ENCODE measurements around the gene TERT. TPM values are rescaled to one million over a fixed set of nuclear protein-coding genes. Genes with fewer than 3 reads are reported as not detected.

Gene TERT
- total and polyA plus RNA-seq, 2 donors = 1.9 to 3.4 TPM

DNA sequence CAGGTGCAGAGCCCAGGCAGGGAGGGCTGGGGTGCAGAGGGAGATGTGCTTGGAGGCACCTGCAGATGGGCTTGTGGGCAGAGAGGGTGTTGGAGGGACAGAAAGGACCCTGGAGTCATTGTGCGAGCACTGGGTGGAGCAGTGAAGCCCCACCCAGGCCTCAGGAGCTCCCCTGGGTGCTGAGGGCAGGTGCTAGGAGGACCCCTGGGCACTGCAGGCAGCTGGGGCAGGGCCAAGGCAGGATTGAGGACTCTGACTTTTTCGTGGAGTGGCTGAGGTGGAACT, 80.0 kb downstream of the TERT start:
- no peak for DNase-seq (ENCODE audit: low read depth in 6 of 9, low spot score in 9 of 9)
- Histone ChIP-seq H3K9me3 (ENCODE audit: control insufficient read depth in 2 of 2, insufficient read depth in 1 of 2, low read length in 1 of 2) (peaks cover 1 to 14% of the 10 kb centered on the region in 2 donors), H3K27me3 (ENCODE audit: control insufficient read depth in 2 of 2, insufficient read depth in 1 of 2, low read length in 1 of 2) (peaks cover 0 to 2% of the 10 kb centered on the region in 2 donors), H3K36me3 (ENCODE audit: control insufficient read depth in 2 of 2, insufficient read depth in 2 of 2, low read length in 1 of 2) (no peaks in the 10 kb centered on the region), H3K4me3 (ENCODE audit: low read length in 2 of 2) (no peak overlapping the region), H3K4me1 (ENCODE audit: control insufficient read depth in 2 of 2, insufficient read depth in 2 of 2, low read length in 2 of 2) (peaks cover 8 to 12% of the 10 kb centered on the region in 2 donors), H3K27ac (ENCODE audit: low read depth in 1 of 2, low read length in 1 of 2) (no peak overlapping the region)
- 56% methylated on average over 2 of the region's 2 CpGs for WGBS

DNA sequence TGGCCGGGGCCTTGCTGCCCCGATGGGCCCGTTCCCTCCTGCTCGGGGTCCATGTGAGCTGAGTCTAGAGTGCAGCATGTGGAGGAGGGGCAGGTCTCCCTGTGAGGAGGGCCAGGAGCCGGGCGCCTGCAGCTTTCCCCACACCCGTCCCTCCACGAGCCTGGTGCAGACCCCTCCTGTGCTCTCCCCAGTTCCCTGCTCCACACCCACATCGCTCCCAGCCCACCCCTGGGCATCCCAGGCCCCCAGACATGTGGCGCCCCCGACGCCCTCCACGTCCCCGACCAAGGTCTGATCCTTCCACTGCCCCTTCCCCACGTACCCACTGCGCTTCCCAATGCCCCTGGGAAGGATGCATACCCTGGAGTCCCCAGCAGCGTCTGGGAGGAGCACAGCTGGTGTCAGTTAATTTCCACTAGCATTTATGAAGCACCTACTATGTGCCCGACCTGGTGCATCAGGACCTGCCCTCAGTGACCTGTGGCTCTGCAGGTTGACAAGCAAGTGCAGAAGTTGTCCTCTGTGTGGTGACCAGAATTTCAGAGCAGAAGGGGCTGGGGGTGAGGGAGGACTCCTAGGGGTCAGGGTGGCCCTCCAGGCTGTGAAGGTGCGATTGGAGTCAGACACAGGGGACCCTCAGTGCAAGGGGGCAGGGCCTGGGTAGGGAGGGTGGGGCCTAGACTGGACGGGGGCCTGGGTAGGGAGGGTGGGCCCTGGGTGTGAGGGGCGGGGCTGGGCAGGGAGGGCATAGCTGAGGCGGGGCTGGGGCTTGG, 80.5 kb downstream of the TERT start:
- no peak for DNase-seq (ENCODE audit: low read depth in 6 of 9, low spot score in 9 of 9)
- peaks cover 1 to 14% of the 10 kb centered on the region in 2 donors for H3K9me3 ChIP-seq (ENCODE audit: control insufficient read depth in 2 of 2, insufficient read depth in 1 of 2, low read length in 1 of 2)
- H3K36me3 ChIP-seq (ENCODE audit: control insufficient read depth in 2 of 2, insufficient read depth in 2 of 2, low read length in 1 of 2) = no peaks in the 10 kb centered on the region
- no peak overlapping the region for H3K27ac ChIP-seq (ENCODE audit: low read depth in 1 of 2, low read length in 1 of 2)
- peaks cover 0 to 2% of the 10 kb centered on the region in 2 donors for H3K27me3 ChIP-seq (ENCODE audit: control insufficient read depth in 2 of 2, insufficient read depth in 1 of 2, low read length in 1 of 2)
- peaks cover 8 to 12% of the 10 kb centered on the region in 2 donors for H3K4me1 ChIP-seq (ENCODE audit: control insufficient read depth in 2 of 2, insufficient read depth in 2 of 2, low read length in 2 of 2)
- no peak overlapping the region for H3K4me3 ChIP-seq (ENCODE audit: low read length in 2 of 2)
- WGBS = 84% methylated on average over 22 of the region's 22 CpGs

DNA sequence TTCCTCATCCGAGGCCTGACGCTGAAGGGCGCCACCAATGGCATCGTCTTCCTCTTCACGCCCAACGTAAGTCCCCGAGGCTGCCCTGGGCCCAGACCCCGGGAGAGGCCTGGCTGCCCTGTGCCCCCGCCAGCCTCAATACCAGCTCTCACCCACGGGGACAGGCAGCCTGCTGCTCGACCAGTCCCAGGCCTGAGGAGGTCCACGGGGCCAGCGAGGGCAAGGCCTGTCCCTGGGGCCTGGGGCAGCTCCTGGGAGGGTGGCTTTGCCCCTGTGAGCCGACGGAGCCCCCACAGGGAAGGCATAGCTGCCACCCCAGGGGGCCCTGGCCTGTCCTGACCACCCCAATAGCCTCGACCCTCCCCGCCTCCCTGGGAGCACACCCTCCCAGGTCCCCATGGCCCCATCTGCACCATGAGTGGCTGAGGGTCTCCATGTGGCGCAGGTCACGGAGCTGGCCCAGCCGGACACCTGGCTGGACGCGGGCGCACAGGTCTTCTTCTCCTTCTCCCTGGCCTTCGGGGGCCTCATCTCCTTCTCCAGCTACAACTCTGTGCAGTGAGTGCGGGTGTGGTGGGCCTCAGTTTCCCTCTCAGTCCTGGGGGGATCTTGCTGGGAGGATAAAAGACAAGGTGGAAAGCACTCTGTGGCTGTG, 81.2 kb downstream of the TERT start:
- WGBS = 94% methylated on average over 25 of the region's 25 CpGs
- no peak for DNase-seq (ENCODE audit: low read depth in 6 of 9, low spot score in 9 of 9)
- Histone ChIP-seq H3K9me3 (ENCODE audit: control insufficient read depth in 2 of 2, insufficient read depth in 1 of 2, low read length in 1 of 2) (peaks cover 1 to 14% of the 10 kb centered on the region in 2 donors), H3K4me3 (ENCODE audit: low read length in 2 of 2) (no peak overlapping the region), H3K27ac (ENCODE audit: low read depth in 1 of 2, low read length in 1 of 2) (no peak overlapping the region), H3K27me3 (ENCODE audit: control insufficient read depth in 2 of 2, insufficient read depth in 1 of 2, low read length in 1 of 2) (peaks cover 0 to 4% of the 10 kb centered on the region in 2 donors), H3K36me3 (ENCODE audit: control insufficient read depth in 2 of 2, insufficient read depth in 2 of 2, low read length in 1 of 2) (no peaks in the 10 kb centered on the region), H3K4me1 (ENCODE audit: control insufficient read depth in 2 of 2, insufficient read depth in 2 of 2, low read length in 2 of 2) (peaks cover 8 to 12% of the 10 kb centered on the region in 2 donors)

DNA sequence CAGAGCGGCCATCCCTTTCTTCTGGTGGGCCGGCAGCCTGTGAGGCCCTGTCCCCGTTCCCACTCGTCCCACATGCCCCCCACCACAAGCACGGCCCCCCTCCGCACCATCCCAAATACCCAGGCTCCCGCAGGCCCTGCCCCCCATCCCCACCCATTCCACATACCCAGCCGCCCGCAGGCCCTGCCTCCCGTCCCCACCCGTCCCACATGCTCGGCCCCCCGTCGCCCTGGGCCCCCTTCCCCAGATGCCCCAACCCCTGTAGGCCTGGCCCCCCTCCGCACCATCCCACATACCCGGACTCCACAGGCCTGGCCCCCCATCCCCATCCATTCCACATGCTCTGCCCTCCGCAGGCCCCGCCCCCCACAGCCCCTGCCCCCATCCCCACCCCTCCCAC, 82.0 kb downstream of the TERT start:
- Histone ChIP-seq H3K9me3 (ENCODE audit: control insufficient read depth in 2 of 2, insufficient read depth in 1 of 2, low read length in 1 of 2) (peaks cover 1 to 14% of the 10 kb centered on the region in 2 donors), H3K4me1 (ENCODE audit: control insufficient read depth in 2 of 2, insufficient read depth in 2 of 2, low read length in 2 of 2) (peaks cover 6% of the 10 kb centered on the region in 2 donors), H3K27me3 (ENCODE audit: control insufficient read depth in 2 of 2, insufficient read depth in 1 of 2, low read length in 1 of 2) (peaks cover 0 to 8% of the 10 kb centered on the region in 2 donors), H3K36me3 (ENCODE audit: control insufficient read depth in 2 of 2, insufficient read depth in 2 of 2, low read length in 1 of 2) (no peaks in the 10 kb centered on the region), H3K4me3 (ENCODE audit: low read length in 2 of 2) (no peak overlapping the region), H3K27ac (ENCODE audit: low read depth in 1 of 2, low read length in 1 of 2) (no peak overlapping the region)
- DNase-seq (ENCODE audit: low read depth in 6 of 9, low spot score in 9 of 9) = no peak
- 98% methylated on average over 18 of the region's 18 CpGs for WGBS

DNA sequence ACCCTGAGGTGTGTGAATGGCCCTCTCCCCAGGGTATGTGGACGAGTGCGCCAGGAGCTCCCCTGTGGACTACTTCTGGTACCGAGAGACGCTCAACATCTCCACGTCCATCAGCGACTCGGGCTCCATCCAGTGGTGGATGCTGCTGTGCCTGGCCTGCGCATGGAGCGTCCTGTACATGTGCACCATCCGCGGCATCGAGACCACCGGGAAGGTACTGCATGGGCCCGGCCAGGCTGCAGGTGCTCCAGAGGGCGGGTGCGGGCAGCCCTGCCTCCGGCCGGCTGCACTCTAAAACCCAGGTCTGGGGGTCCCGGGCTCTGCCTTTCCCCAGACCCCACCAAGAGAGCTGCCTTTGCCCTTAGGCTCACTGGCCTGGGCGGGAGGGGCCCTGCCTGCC, 82.6 kb downstream of the TERT start:
- Histone ChIP-seq H3K4me1 (ENCODE audit: control insufficient read depth in 2 of 2, insufficient read depth in 2 of 2, low read length in 2 of 2) (peaks cover 0 to under 1% of the 10 kb centered on the region in 2 donors), H3K27me3 (ENCODE audit: control insufficient read depth in 2 of 2, insufficient read depth in 1 of 2, low read length in 1 of 2) (peaks cover 0 to 9% of the 10 kb centered on the region in 2 donors), H3K4me3 (ENCODE audit: low read length in 2 of 2) (no peak overlapping the region), H3K36me3 (ENCODE audit: control insufficient read depth in 2 of 2, insufficient read depth in 2 of 2, low read length in 1 of 2) (no peaks in the 10 kb centered on the region), H3K9me3 (ENCODE audit: control insufficient read depth in 2 of 2, insufficient read depth in 1 of 2, low read length in 1 of 2) (peaks cover 1 to 14% of the 10 kb centered on the region in 2 donors), H3K27ac (ENCODE audit: low read depth in 1 of 2, low read length in 1 of 2) (no peak overlapping the region)
- 96% methylated on average over 20 of the region's 20 CpGs for WGBS
- no peak for DNase-seq (ENCODE audit: low read depth in 6 of 9, low spot score in 9 of 9)

DNA sequence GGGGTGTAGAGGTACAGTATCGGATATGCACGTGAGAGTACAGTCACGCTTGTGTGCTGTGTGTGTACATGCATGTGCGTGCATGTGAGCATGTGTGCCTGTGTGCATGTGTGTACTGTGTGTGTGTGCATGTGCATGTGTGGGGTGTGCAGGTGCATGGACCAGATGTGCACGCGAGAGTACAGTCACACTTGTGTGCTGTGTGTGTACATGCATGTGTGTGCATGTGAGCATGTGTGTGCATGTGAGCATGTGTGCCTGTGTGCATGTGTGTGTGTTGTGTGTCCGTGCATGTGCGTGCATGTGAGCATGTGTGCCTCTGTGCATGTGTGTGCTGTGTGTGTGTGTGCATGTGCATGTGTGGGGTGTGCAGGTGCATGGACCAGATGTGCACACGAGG, 83.2 kb downstream of the TERT start:
- peaks cover 1 to 14% of the 10 kb centered on the region in 2 donors for H3K9me3 ChIP-seq (ENCODE audit: control insufficient read depth in 2 of 2, insufficient read depth in 1 of 2, low read length in 1 of 2)
- H3K4me3 ChIP-seq (ENCODE audit: low read length in 2 of 2) = no peak overlapping the region
- no peaks in the 10 kb centered on the region for H3K4me1 ChIP-seq (ENCODE audit: control insufficient read depth in 2 of 2, insufficient read depth in 2 of 2, low read length in 2 of 2)
- no peak overlapping the region for H3K27ac ChIP-seq (ENCODE audit: low read depth in 1 of 2, low read length in 1 of 2)
- whole genome bisulfite sequencing = 98% methylated on average over 9 of the region's 9 CpGs
- H3K36me3 ChIP-seq (ENCODE audit: control insufficient read depth in 2 of 2, insufficient read depth in 2 of 2, low read length in 1 of 2) = no peaks in the 10 kb centered on the region
- no peak for DNase-seq (ENCODE audit: low read depth in 6 of 9, low spot score in 9 of 9)
- H3K27me3 ChIP-seq (ENCODE audit: control insufficient read depth in 2 of 2, insufficient read depth in 1 of 2, low read length in 1 of 2) = peaks cover 0 to 14% of the 10 kb centered on the region in 2 donors

DNA sequence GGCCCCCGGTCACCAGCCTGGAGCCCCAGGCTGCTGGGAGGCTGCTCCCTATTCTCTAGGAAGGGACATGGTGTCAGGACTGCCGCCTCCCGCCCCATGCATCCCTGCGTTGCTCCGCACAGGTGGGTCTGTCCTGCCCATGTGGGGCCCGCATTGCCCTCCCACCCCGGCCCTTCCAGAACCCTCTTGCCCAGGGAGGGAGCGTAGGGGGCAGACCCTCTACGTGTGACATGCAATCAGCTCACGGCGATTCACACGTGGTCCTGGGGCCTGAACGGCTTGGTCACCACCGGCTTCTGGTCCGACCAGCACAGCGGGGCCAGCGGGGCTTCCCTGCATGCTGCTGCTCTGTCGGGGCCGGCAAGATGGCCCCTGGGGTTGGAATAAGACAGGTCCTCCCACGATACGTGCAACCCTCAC, 84.0 kb downstream of the TERT start:
- peaks cover 0 to 4% of the 10 kb centered on the region in 2 donors for H3K4me1 ChIP-seq (ENCODE audit: control insufficient read depth in 2 of 2, insufficient read depth in 2 of 2, low read length in 2 of 2)

DNA sequence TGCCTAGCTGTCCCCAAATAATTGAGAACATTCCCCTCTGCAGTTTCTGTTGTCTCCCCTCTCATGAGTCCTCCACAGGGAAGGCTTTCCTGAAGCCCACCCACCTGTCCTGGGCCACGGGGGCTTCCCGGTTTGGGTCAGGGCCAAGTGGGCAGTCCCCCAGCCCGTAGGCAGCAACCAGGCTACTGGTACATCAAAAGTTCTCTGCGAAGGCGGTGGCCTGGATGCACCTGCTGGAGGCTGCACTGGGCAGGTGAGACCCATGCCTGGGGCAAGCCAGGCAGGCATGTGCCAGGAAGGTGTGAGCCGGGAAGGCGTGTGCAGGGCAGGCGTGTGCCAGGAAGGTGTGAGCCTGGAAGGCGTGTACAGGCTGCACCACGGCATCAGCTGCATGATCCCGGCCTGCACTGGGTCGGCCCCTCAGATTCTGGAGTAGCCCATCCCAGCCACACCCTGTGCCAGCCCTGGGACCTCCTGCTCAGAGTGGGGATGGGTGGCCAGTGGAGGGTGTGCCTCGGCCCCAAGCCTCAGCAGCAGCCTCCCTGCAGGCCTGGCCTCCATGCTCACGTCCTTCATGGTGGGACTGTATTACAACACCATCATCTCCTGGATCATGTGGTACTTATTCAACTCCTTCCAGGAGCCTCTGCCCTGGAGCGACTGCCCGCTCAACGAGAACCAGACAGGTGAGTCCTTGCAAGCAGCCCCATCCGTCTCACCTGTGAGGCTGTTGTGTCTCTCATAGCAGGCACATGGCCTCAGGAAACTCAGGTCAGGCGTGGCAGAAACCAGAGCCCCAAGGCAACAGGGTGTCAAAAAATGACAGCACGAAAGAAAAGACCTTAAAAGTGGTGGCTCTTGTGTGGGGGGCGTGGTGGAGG, 84.7 kb downstream of the TERT start:
- peaks cover 0 to 28% of the 10 kb centered on the region in 2 donors for H3K27me3 ChIP-seq (ENCODE audit: control insufficient read depth in 2 of 2, insufficient read depth in 1 of 2, low read length in 1 of 2)

More for the DNA sequence above, 84.0 kb downstream of the TERT start:
- Histone ChIP-seq H3K27ac (ENCODE audit: low read depth in 1 of 2, low read length in 1 of 2) (no peak overlapping the region), H3K27me3 (ENCODE audit: control insufficient read depth in 2 of 2, insufficient read depth in 1 of 2, low read length in 1 of 2) (peaks cover 0 to 22% of the 10 kb centered on the region in 2 donors), H3K4me3 (ENCODE audit: low read length in 2 of 2) (no peak overlapping the region), H3K36me3 (ENCODE audit: control insufficient read depth in 2 of 2, insufficient read depth in 2 of 2, low read length in 1 of 2) (no peaks in the 10 kb centered on the region), H3K9me3 (ENCODE audit: control insufficient read depth in 2 of 2, insufficient read depth in 1 of 2, low read length in 1 of 2) (peaks cover 1 to 7% of the 10 kb centered on the region in 2 donors)
- 83% methylated on average over 21 of the region's 21 CpGs for WGBS
- DNase-seq (ENCODE audit: low read depth in 6 of 9, low spot score in 9 of 9) = no peak

DNA sequence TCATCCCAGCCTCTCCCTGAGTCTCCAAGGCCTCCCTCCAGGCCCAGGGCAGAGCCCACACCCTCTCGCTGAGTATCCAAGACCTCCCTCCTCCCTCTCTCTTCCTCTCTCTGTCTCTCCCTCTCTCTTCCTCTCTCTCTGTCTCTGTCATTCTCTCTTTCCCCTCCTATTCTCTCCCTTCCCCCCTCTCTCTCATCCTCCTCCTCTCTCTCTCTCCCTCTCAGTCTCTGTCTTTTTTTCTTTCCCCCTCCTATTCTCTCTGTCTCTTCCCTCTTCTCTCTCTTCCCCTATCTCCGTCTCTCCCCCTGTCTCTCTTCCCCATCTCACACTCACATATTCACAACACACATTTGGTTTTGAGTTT, 85.4 kb downstream of the TERT start:
- Histone ChIP-seq H3K27ac (ENCODE audit: low read depth in 1 of 2, low read length in 1 of 2) (no peak overlapping the region), H3K4me3 (ENCODE audit: low read length in 2 of 2) (no peak overlapping the region), H3K9me3 (ENCODE audit: control insufficient read depth in 2 of 2, insufficient read depth in 1 of 2, low read length in 1 of 2) (no peaks in the 10 kb centered on the region), H3K27me3 (ENCODE audit: control insufficient read depth in 2 of 2, insufficient read depth in 1 of 2, low read length in 1 of 2) (peaks cover 0 to 34% of the 10 kb centered on the region in 2 donors), H3K4me1 (ENCODE audit: control insufficient read depth in 2 of 2, insufficient read depth in 2 of 2, low read length in 2 of 2) (peaks cover 0 to 4% of the 10 kb centered on the region in 2 donors), H3K36me3 (ENCODE audit: control insufficient read depth in 2 of 2, insufficient read depth in 2 of 2, low read length in 1 of 2) (no peaks in the 10 kb centered on the region)
- WGBS = 99% methylated on average over 2 of the region's 2 CpGs
- no peak for DNase-seq (ENCODE audit: low read depth in 6 of 9, low spot score in 9 of 9)

More for the DNA sequence above, 84.7 kb downstream of the TERT start:
- Histone ChIP-seq H3K36me3 (ENCODE audit: control insufficient read depth in 2 of 2, insufficient read depth in 2 of 2, low read length in 1 of 2) (no peaks in the 10 kb centered on the region), H3K4me1 (ENCODE audit: control insufficient read depth in 2 of 2, insufficient read depth in 2 of 2, low read length in 2 of 2) (peaks cover 0 to 4% of the 10 kb centered on the region in 2 donors), H3K4me3 (ENCODE audit: low read length in 2 of 2) (no peak overlapping the region), H3K9me3 (ENCODE audit: control insufficient read depth in 2 of 2, insufficient read depth in 1 of 2, low read length in 1 of 2) (no peaks in the 10 kb centered on the region), H3K27ac (ENCODE audit: low read depth in 1 of 2, low read length in 1 of 2) (no peak overlapping the region)
- no peak for DNase-seq (ENCODE audit: low read depth in 6 of 9, low spot score in 9 of 9)
- WGBS = 92% methylated on average over 21 of the region's 21 CpGs

All from thymus (tissue), 11 donors.